Activated naive CD8-positive, alpha-beta T cell treated with anti-CD3 and anti-CD28 coated beads for 36 hours (primary cell): ENCODE results near the gene ASCL5. TPM values are rescaled to one million over a fixed set of nuclear protein-coding genes. Genes with fewer than 3 reads are reported as not detected.

Experiments
- DNase-seq: peaks from one replicate; pipeline ENCODE4 v3.0.0; 2021
- H3K27ac Mint-ChIP-seq: one replicate; pipeline ENCODE4 v1.8.0; 2022; ENCODE audit warnings: mild to moderate bottlenecking, moderate library complexity, mixed read lengths
- H3K27me3 Mint-ChIP-seq: one replicate; pipeline ENCODE4 v1.8.0; 2022; ENCODE audit warnings: mild to moderate bottlenecking, mixed read lengths
- H3K36me3 Mint-ChIP-seq: one replicate; pipeline ENCODE4 v1.8.0; 2021; ENCODE audit warnings: mild to moderate bottlenecking, mixed read lengths
- H3K4me1 Mint-ChIP-seq: one replicate; pipeline ENCODE4 v1.8.0; 2021; ENCODE audit warnings: mixed read lengths
- H3K4me3 Mint-ChIP-seq: one replicate; pipeline ENCODE4 v1.8.0; 2022; ENCODE audit warnings: mild to moderate bottlenecking, moderate library complexity, mixed read lengths
- H3K9me3 Mint-ChIP-seq: one replicate; pipeline ENCODE4 v1.8.0; 2022; ENCODE audit warnings: mixed read lengths
- total RNA-seq, 2 experiments: library from RNA; stranded (reverse); gene quantifications; one replicate each; pipeline ENCODE4 v1.2.3, GENCODE V29; 2021

ASCL5 gene
- total RNA-seq, 2 experiments from 2014 or later, result 0.30 to 0.35 TPM

DNA sequence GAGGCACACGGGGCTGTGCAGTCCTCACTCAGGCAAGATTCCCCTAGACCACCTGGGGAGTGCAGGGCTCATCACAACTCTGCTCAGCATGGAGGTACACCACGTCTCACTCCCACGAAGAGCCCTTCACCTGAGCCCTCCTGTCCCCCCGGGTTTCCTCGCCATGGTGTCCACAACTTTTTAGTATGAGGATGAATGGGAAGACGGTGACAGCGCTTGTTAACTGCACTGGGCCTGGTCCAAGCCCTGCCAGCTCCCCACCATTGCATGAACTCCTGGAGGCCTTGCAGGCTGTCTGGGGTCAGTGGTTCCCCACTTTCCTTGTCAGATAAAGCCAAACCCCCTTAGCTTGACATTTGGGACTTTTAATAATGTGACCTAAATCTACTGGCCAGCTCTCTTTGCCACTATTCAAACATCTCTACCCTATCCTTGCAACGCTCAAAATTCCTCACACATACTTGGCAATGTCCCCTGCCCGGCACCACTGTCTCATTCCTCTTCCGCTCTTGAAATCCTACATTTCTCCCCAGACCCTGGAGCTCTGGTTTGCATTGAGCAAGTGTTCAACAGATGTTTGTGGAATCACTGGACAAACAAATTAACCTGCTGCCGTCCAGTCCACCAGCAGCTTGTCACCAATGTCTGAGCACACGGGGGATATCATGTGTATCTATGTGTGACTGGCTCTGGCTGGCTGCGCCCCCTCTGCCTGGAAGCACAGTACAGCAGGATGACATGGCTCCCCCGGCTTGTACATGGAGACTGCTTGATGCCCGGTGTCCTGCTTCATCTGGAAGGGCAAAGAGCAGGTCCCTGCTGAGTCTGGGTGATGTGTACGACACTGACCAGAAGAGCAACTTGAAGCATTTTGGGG is 16.1 kb upstream of the ASCL5 start:
- Mint-ChIP-seq H3K27me3 (no peaks in the 10 kb centered on the region), H3K4me1 (no peaks in the 10 kb centered on the region), H3K27ac (no peak overlapping the region), H3K36me3 (no peaks in the 10 kb centered on the region), H3K4me3 (no peak overlapping the region), H3K9me3 (no peaks in the 10 kb centered on the region)
- no peak for DNase-seq

DNA sequence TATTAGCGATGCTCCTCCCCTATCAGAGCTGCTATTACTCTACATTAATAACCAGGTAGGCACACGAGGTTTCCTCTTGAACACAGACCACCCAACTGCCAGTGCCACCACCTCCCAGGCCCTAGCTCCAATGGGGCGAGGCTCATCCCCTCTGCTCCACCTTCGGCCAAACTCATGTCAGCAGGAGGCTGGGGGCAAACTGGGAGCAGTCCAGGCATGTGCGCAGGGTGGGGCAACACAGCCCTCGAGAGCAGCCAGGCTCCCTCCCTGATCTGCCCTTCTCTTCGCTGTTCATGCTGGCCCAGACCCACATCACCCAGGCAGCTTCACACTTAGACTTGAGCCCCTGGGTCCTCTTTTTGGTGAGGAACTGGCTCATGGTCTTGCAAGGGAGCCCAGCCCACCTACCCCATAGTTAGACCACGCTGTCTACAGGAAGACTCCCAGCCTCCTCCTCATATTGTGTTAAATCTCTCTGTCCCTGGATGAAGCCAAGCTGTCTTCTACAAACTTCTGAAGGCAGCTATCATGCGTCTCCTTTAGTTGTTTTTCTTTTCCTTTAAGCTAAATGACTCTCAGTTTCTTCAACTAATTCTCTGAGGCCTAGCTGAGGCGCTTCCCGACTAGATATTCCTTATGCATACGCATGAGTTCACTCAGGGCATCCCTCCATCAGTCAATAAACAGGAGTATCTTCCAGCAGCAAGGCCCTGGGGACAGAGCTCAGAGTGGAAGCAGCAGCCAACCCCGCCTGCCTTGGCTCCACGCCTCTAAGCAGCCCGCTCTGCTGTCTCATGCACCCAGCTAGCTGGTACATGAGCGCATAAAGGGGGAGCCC is 15.2 kb upstream of the ASCL5 start:
- H3K4me3 Mint-ChIP-seq, result no peak overlapping the region
- H3K36me3 Mint-ChIP-seq, result no peaks in the 10 kb centered on the region
- no peak for DNase-seq
- H3K9me3 Mint-ChIP-seq, result no peaks in the 10 kb centered on the region
- H3K27ac Mint-ChIP-seq, result no peak overlapping the region
- H3K27me3 Mint-ChIP-seq, result no peaks in the 10 kb centered on the region
- H3K4me1 Mint-ChIP-seq, result no peaks in the 10 kb centered on the region

DNA sequence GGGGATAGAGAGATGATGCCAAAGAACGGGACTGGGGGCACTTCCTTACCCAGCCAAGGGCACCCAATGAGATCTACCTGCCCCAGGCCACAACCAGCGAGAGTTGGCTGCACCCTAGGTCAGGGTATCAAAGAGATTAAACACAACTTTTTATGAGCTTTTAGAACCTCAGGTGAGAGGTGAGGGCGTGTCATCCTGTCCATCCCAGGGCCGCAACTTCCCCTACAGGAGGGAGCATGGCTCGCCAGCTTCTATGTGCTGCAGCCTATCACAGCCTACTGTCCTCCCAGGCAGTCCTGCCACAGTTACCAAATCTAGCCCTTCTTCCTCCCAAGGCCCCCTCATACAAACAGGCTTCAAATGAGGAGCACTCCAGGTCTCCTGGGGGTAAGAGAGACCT is 14.4 kb upstream of the ASCL5 start:
- Mint-ChIP-seq H3K27ac (no peak overlapping the region), H3K4me1 (no peaks in the 10 kb centered on the region), H3K27me3 (no peaks in the 10 kb centered on the region), H3K36me3 (no peaks in the 10 kb centered on the region), H3K4me3 (no peak overlapping the region), H3K9me3 (no peaks in the 10 kb centered on the region)
- no peak for DNase-seq

DNA sequence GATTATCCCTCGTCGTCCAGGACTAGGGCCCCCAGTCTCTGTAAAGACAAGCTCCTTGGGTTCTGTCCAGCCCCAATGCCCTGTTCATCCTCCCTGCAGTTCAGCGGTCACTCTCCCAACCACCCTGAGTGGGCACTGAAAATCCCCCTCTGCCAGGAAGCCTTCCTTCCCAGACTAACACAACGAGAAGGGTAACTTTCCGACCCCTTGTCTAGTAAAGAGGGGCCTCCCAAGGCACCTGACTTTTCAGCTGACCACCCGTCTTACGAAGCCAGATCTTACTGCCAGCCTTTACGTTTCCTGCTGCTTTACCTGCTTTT is 13.9 kb upstream of the ASCL5 start:
- no peaks in the 10 kb centered on the region for H3K27me3 Mint-ChIP-seq
- DNase-seq, result no peak
- H3K27ac Mint-ChIP-seq, result no peak overlapping the region
- H3K9me3 Mint-ChIP-seq, result no peaks in the 10 kb centered on the region
- H3K4me3 Mint-ChIP-seq, result no peak overlapping the region
- no peaks in the 10 kb centered on the region for H3K4me1 Mint-ChIP-seq
- no peaks in the 10 kb centered on the region for H3K36me3 Mint-ChIP-seq

DNA sequence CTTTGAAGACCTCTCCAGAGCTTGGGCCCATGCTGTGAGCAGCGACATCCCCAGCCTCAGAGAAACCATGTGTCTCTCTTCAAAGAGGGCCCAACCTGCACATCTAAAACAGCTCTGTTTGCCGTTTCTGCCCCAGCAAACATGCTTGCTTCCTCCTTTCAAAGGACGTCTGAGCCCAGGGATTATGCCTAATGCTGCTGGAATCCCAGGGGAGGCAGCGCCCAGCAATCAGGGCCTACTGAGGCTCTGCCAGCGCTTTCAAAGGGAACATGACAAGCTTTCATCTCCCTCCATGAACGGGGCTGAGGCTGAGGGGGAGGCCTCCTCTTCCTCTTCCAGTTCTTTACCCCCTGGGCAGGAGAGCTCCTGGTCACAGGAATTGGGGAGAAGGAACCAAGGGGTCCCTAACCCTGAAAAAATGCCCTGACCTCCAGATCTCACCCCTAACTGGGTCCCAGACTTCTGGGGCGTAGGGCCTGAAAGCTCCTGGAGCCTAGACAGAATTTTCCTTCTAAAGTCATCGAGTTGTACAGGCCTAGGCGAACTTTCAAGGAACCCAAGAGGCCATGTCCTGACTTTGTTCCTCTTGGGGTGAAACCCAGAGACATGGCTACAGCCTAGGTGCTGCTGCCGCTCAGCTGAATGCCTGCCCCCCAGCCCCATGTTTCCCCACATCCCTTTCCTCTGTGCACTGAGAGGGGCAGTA is 13.4 kb upstream of the ASCL5 start:
- Mint-ChIP-seq H3K9me3 (no peaks in the 10 kb centered on the region), H3K4me3 (no peak overlapping the region), H3K27ac (no peak overlapping the region), H3K4me1 (no peaks in the 10 kb centered on the region), H3K36me3 (peaks cover 1% of the 10 kb centered on the region), H3K27me3 (no peaks in the 10 kb centered on the region)
- no peak for DNase-seq

DNA sequence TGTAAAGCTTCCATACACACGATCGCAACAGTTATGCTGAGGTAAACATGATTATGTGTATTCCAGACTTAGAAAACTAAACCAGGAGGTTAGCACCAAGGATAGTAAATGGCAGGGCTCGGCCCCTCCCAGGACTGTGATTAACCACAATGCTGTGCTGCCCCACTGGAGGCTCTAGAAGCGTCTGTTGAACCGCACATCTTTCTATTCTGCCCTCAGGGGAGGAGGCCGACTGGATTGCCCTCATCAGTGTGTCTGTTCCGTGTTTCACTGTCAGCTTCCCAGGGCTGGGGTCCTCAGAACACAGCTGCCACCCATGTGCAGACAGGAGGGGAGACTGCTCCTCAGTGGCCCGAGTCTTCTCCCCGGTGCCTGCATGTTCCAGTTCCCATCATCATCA is 12.8 kb upstream of the ASCL5 start:
- H3K9me3 Mint-ChIP-seq, result no peaks in the 10 kb centered on the region
- H3K4me3 Mint-ChIP-seq, result no peak overlapping the region
- no peaks in the 10 kb centered on the region for H3K4me1 Mint-ChIP-seq
- no peaks in the 10 kb centered on the region for H3K27me3 Mint-ChIP-seq
- H3K36me3 Mint-ChIP-seq, result peaks cover 4% of the 10 kb centered on the region
- no peak for DNase-seq
- no peak overlapping the region for H3K27ac Mint-ChIP-seq

DNA sequence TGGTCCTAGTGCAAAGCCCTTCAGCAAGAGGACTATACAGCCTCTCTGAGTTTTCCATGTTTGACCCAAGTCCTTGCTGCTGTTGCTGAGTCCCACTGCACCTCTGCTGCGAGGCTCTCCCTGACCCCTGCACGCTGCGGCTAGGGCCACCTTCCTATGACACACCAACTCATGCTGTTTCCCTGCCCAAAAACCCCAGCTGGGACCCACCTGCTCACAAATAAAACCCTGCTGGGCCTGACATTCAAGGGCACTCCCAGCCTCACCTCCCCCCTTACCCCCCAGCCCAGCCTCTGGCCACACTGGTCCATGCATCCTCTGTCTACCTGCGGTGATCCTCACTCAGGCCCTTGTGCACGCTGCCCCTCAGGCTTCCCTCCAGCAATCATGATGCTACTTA is 12.3 kb upstream of the ASCL5 start:
- DNase-seq, result no peak
- H3K4me3 Mint-ChIP-seq, result no peak overlapping the region
- no peaks in the 10 kb centered on the region for H3K27me3 Mint-ChIP-seq
- peaks cover 5% of the 10 kb centered on the region for H3K36me3 Mint-ChIP-seq
- H3K4me1 Mint-ChIP-seq, result no peaks in the 10 kb centered on the region
- H3K9me3 Mint-ChIP-seq, result no peaks in the 10 kb centered on the region
- H3K27ac Mint-ChIP-seq, result no peak overlapping the region

DNA sequence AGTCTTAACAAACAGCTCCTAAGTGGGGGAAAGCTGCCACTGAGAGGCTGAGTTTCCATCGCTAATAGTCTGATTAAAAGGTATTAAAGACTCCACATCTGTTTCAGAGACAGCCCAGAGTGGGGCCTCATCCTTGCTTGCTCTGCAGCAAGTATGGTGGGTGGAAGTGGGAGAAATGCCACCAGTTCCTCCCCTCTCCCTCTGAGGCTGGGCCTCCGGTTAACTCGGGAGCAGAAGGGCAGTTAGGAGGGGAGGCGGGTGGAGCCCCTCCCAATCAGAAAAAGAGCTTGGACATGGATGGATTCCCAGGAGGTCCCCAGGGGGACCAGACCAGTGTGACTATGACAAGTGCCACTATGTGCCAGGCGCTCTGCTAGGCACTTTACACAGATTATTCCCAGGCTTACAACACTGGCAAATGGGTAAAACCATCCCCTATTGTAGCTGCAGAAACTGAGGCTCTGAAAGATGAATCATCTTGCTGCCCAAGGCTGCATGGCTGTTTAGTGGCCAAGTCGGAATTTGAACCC is 11.4 kb upstream of the ASCL5 start:
- no peak for DNase-seq
- Mint-ChIP-seq H3K27me3 (no peaks in the 10 kb centered on the region), H3K36me3 (peaks cover 5% of the 10 kb centered on the region), H3K4me1 (no peaks in the 10 kb centered on the region), H3K27ac (no peak overlapping the region), H3K4me3 (no peak overlapping the region), H3K9me3 (no peaks in the 10 kb centered on the region)

DNA sequence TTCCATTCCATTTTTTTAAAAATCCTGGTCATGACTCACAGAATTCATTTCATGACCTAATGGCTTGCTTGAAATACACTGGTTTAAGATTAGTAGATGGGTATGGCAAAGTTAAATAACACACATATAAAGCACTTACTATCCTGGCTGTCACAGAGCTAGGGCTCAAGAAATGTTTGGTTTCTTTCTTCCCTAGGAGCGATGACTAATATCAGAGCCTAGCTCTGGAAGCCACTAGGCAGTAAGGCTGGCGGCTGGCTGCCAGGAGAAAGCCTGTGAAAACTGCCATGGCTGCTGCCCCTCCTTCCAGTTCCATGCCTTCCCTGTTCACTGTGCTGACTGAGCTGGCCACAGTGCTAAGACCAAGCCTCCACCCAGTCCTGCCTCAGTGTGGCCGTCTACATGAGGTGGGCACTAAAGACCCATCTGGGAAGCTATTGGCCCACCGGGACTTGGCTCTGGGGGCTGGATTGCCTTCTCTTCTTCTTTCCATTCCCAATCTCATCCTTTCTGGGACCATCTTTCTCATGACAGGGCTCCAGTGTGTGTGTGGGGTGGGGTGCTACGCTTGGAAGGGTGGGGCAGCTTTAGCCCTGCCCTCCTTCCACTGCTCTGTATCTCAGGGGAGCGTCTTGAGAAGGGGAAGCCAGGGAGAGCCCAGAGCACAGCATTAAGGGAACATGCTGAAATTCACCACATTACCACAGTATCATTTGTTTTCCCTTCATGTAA is 10.8 kb upstream of the ASCL5 start:
- Mint-ChIP-seq H3K4me1 (no peaks in the 10 kb centered on the region), H3K9me3 (no peaks in the 10 kb centered on the region), H3K4me3 (no peak overlapping the region), H3K27me3 (no peaks in the 10 kb centered on the region), H3K27ac (no peak overlapping the region), H3K36me3 (peaks cover 5% of the 10 kb centered on the region)
- DNase-seq, result no peak

DNA sequence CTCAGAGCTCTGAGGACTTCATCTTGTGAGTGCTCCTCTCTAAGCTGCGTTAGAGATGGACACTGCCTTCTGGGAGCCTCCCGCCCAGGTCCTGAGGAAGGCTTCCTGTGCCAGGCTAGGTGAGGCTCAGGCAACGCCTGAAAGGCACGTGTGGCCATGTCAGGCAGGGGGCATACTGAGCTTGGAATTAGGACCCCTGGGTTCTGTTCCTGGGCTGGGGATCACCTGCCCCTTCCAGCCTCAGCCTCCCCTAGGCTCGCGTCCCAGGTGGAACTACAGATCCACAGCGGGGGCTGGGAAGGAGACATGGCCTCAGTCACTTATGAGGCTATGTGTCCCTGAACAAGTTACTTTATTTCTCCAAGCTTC is 10.0 kb upstream of the ASCL5 start:
- H3K4me1 Mint-ChIP-seq, result no peaks in the 10 kb centered on the region
- DNase-seq, result no peak
- H3K4me3 Mint-ChIP-seq, result no peak overlapping the region
- peaks cover 5% of the 10 kb centered on the region for H3K36me3 Mint-ChIP-seq
- no peaks in the 10 kb centered on the region for H3K9me3 Mint-ChIP-seq
- no peaks in the 10 kb centered on the region for H3K27me3 Mint-ChIP-seq
- no peak overlapping the region for H3K27ac Mint-ChIP-seq

DNA sequence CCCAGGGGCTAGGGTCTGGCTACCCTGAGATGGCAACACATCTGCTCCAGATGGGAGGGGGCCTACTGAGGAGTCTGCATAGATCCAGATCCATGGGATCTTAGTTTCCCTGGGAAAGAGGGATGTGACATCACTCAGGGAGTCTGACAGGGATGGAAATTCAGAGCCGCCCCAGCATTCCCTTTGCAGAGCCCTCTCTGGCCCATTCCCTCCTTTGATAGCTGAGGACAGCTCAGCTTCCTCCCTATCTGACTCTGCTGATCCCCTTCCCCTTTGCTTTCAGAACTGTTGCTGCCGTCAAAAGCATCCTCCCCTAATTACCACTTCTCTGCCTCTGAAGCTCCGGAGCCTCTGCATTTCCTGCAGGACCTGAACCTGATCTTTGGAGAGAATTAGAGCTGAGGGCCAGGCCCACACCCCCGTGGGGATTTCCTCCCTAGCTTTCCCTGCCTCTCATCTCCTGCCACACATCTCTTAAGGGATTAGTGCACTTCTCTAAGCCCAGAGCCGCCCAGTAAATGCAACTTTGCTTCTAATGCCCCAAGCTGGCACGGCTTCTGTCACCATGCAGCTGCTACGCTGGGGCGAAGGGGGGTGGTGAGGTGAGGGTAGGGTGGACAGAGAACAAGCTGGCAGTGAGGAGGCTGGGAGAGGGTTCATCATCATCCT is 9.5 kb upstream of the ASCL5 start:
- no peak overlapping the region for H3K27ac Mint-ChIP-seq
- H3K27me3 Mint-ChIP-seq, result no peaks in the 10 kb centered on the region
- H3K4me3 Mint-ChIP-seq, result no peak overlapping the region

DNA sequence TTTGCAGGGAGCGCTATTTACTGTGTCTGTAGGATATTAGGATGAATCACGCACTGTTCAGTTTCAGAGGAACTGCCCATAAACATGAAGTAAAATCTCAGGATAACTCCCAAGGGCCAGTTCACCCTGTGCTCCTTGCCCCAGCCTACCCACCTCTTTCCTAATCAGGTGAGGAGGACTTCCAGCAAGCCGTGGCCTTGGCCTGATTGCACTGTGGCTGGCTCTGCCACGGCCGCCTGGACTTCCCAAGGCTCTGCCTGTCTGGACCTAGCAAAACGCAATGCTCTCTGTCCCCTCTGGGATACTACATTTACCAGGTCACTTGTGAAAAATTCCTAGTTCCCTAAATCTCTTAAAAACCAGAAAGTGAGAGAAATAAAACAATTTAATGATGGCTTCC is 7.4 kb upstream of the ASCL5 start:
- H3K9me3 Mint-ChIP-seq, result no peaks in the 10 kb centered on the region
- H3K36me3 Mint-ChIP-seq, result peaks cover 5% of the 10 kb centered on the region
- no peak overlapping the region for H3K27ac Mint-ChIP-seq
- H3K27me3 Mint-ChIP-seq, result no peaks in the 10 kb centered on the region
- no peak for DNase-seq
- H3K4me1 Mint-ChIP-seq, result no peaks in the 10 kb centered on the region
- no peak overlapping the region for H3K4me3 Mint-ChIP-seq

More for the DNA sequence above, 9.5 kb upstream of the ASCL5 start:
- Mint-ChIP-seq H3K36me3 (peaks cover 5% of the 10 kb centered on the region), H3K9me3 (no peaks in the 10 kb centered on the region), H3K4me1 (no peaks in the 10 kb centered on the region)
- no peak for DNase-seq

DNA sequence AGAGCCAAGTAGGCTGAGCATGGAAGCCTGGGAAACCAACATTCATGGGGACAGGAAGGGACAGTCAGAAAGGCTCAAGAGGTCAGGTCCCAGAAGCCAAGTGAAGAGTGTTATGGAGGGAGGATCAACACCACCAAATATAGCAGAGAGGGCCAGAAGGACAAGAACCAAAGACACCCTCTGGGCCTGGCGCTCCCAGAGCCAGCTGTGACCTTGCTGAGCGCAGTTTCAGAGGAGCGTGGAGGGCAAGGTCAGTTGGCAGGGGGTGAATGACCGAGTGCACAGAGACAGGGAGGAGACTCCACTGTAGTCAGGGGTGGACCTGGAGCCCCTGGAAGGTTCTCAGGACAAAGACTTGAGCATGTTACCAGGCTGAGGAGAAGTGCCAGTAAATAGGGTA is 4.4 kb upstream of the ASCL5 start:
- no peaks in the 10 kb centered on the region for H3K9me3 Mint-ChIP-seq
- no peak overlapping the region for H3K4me3 Mint-ChIP-seq
- H3K27ac Mint-ChIP-seq, result no peak overlapping the region
- no peaks in the 10 kb centered on the region for H3K4me1 Mint-ChIP-seq
- no peak for DNase-seq
- peaks cover 5% of the 10 kb centered on the region for H3K36me3 Mint-ChIP-seq
- H3K27me3 Mint-ChIP-seq, result peaks cover 4% of the 10 kb centered on the region

DNA sequence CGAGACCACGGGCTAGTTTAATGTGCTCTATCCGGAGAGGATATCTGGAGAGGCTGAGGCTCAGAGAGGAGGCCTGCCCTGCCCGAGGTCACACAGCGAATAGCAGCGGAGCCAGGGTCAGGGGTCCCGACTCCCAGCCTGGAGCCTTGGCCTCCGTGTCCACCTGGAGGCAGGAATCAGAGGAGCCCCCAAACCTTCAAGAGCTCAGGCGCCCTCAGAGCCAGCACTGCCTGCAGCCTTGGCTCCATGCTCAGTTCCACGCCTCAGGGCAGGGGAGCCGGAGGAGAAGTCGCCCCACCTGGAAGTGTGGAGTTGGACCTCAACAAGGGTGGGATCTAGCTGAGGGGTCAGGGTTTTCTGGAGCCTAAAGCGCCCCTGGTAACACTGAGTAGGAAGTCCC is 2.0 kb upstream of the ASCL5 start:
- DNase-seq, result no peak
- no peak overlapping the region for H3K4me3 Mint-ChIP-seq

More for the DNA sequence above, 2.0 kb upstream of the ASCL5 start:
- H3K27ac Mint-ChIP-seq, result no peak overlapping the region
- H3K36me3 Mint-ChIP-seq, result no peaks in the 10 kb centered on the region
- H3K4me1 Mint-ChIP-seq, result no peaks in the 10 kb centered on the region
- peaks cover 18% of the 10 kb centered on the region for H3K27me3 Mint-ChIP-seq
- H3K9me3 Mint-ChIP-seq, result no peaks in the 10 kb centered on the region
